HEK293 (cell line): Measurements from ENCODE around the gene NBPF6.
"Not testable (repeated sequence)": the region's sequence is repeated elsewhere in the genome, so short reads cannot be mapped to it uniquely, and the experiment has no call there.

ENCODE experiments used
- ZNF792 ChIP-seq: fragments of 450-650 bp; formaldehyde crosslinking; IDR thresholded peaks from 2 replicates; pipeline ENCODE4 v1.5.1; 2016; ENCODE audit warnings: missing biosample characterization, missing genetic modification characterization
- TF ChIP-seq, protein P1 (sequence below): sonication (generic); formaldehyde crosslinking; IDR thresholded peaks from 2 replicates; pipeline ENCODE4 v1.8.1; 2022; ENCODE audit warnings: mild to moderate bottlenecking, moderate library complexity, missing genetic modification reagents
- TF ChIP-seq, protein P2 (sequence below): fragments of 450-650 bp; formaldehyde crosslinking; IDR thresholded peaks from 2 replicates; pipeline ENCODE4 v1.5.1; 2016; ENCODE audit warnings: missing biosample characterization, missing genetic modification characterization
- TF ChIP-seq, protein P3 (sequence below): fragments of 450-650 bp; formaldehyde crosslinking; conservative IDR thresholded peaks from 2 replicates; pipeline ENCODE4 v1.5.1; 2016; ENCODE audit warnings: low read depth, missing biosample characterization, missing genetic modification characterization

GRCh38 chr1:108466166-108466565, 16.0 kb downstream of the NBPF6 start:
- TF ChIP-seq, protein P1, sequence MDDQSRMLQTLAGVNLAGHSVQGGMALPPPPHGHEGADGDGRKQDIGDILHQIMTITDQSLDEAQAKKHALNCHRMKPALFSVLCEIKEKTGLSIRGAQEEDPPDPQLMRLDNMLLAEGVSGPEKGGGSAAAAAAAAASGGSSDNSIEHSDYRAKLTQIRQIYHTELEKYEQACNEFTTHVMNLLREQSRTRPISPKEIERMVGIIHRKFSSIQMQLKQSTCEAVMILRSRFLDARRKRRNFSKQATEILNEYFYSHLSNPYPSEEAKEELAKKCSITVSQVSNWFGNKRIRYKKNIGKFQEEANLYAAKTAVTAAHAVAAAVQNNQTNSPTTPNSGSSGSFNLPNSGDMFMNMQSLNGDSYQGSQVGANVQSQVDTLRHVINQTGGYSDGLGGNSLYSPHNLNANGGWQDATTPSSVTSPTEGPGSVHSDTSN (CRISPR knock-in tag): not testable (repeated sequence)
- TF ChIP-seq, protein P2, sequence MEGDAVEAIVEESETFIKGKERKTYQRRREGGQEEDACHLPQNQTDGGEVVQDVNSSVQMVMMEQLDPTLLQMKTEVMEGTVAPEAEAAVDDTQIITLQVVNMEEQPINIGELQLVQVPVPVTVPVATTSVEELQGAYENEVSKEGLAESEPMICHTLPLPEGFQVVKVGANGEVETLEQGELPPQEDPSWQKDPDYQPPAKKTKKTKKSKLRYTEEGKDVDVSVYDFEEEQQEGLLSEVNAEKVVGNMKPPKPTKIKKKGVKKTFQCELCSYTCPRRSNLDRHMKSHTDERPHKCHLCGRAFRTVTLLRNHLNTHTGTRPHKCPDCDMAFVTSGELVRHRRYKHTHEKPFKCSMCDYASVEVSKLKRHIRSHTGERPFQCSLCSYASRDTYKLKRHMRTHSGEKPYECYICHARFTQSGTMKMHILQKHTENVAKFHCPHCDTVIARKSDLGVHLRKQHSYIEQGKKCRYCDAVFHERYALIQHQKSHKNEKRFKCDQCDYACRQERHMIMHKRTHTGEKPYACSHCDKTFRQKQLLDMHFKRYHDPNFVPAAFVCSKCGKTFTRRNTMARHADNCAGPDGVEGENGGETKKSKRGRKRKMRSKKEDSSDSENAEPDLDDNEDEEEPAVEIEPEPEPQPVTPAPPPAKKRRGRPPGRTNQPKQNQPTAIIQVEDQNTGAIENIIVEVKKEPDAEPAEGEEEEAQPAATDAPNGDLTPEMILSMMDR (tag by site-specific recombination): not testable (repeated sequence)
- TF ChIP-seq ZNF792 (tag by site-specific recombination): not testable (repeated sequence)
- TF ChIP-seq, protein P3, sequence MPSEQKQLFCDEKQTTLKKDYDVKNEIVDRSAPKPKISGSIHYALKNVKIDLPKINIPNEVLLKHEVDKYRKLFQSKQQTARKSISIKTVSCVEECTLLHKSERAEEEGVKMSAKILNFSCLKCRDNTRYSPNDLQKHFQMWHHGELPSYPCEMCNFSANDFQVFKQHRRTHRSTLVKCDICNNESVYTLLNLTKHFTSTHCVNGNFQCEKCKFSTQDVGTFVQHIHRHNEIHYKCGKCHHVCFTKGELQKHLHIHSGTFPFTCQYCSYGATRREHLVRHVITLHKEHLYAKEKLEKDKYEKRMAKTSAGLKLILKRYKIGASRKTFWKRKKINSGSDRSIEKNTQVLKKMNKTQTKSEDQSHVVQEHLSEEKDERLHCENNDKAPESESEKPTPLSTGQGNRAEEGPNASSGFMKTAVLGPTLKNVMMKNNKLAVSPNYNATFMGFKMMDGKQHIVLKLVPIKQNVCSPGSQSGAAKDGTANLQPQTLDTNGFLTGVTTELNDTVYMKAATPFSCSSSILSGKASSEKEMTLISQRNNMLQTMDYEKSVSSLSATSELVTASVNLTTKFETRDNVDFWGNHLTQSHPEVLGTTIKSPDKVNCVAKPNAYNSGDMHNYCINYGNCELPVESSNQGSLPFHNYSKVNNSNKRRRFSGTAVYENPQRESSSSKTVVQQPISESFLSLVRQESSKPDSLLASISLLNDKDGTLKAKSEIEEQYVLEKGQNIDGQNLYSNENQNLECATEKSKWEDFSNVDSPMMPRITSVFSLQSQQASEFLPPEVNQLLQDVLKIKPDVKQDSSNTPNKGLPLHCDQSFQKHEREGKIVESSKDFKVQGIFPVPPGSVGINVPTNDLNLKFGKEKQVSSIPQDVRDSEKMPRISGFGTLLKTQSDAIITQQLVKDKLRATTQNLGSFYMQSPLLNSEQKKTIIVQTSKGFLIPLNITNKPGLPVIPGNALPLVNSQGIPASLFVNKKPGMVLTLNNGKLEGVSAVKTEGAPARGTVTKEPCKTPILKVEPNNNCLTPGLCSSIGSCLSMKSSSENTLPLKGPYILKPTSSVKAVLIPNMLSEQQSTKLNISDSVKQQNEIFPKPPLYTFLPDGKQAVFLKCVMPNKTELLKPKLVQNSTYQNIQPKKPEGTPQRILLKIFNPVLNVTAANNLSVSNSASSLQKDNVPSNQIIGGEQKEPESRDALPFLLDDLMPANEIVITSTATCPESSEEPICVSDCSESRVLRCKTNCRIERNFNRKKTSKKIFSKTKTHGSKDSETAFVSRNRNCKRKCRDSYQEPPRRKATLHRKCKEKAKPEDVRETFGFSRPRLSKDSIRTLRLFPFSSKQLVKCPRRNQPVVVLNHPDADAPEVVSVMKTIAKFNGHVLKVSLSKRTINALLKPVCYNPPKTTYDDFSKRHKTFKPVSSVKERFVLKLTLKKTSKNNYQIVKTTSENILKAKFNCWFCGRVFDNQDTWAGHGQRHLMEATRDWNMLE (tag by site-specific recombination): not testable (repeated sequence)
